ENCODE measurements around the gene MFSD12. TPM values are rescaled to one million over a fixed set of nuclear protein-coding genes. Genes with fewer than 3 reads are reported as not detected.
"Not testable (repeated sequence)": the region's sequence is repeated elsewhere in the genome, so short reads cannot be mapped to it uniquely, and the experiment has no call there.

Gene MFSD12
- total and polyA plus RNA-seq, 4 donors: 25.5 to 78.4 (median 62.2) TPM

- Histone ChIP-seq H3K36me3 (ENCODE audit: control insufficient read depth in 4 of 4, insufficient read depth in 4 of 4, low read length in 4 of 4) (peaks cover 0 to 15% (median 9%) of the 10 kb centered on the region in 4 donors), H3K4me1 (ENCODE audit: control insufficient read depth in 5 of 5, insufficient read depth in 5 of 5, low read length in 5 of 5) (peaks cover 0 to 18% (median 5%) of the 10 kb centered on the region in 5 donors), H3K4me3 (no peak overlapping the region), H3K9ac (ENCODE audit: insufficient read depth in 1 of 2, low read length in 2 of 2) (no peak overlapping the region), H3K27ac (ENCODE audit: low read depth in 1 of 2, low read length in 1 of 2) (no peak overlapping the region), H3K27me3 (ENCODE audit: control insufficient read depth in 3 of 3, insufficient read depth in 3 of 3, low read length in 2 of 3) (no peaks in the 10 kb centered on the region), H3K9me3 (ENCODE audit: control insufficient read depth in 4 of 4, insufficient read depth in 3 of 4, low read length in 3 of 4) (no peaks in the 10 kb centered on the region)
- 91 to 92% methylated on average over 15 of the region's 15 CpGs for WGBS, 2 donors
- no peak for TF ChIP-seq CTCF (IDR thresholded peaks at IDR 0.05; ENCODE audit: control extremely low read depth, extremely low read depth)
- ATAC-seq (ENCODE audit: insufficient read depth, low FRiP score): no peak
- DNase-seq: no peak
These were observed 47.8 kb downstream of the MFSD12 start for GRCh38 chr19:3509566-3509989.

- ATAC-seq (ENCODE audit: insufficient read depth, low FRiP score) (no peak), DNase-seq (no peak)
- H3K4me3 ChIP-seq: no peak overlapping the region
- no peak overlapping the region for H3K27ac ChIP-seq (ENCODE audit: low read depth in 1 of 2, low read length in 1 of 2)
- H3K9ac ChIP-seq (ENCODE audit: insufficient read depth in 1 of 2, low read length in 2 of 2): no peak overlapping the region
- no peaks in the 10 kb centered on the region for H3K27me3 ChIP-seq (ENCODE audit: control insufficient read depth in 3 of 3, insufficient read depth in 3 of 3, low read length in 2 of 3)
- peaks cover 0 to 15% (median 9%) of the 10 kb centered on the region in 4 donors for H3K36me3 ChIP-seq (ENCODE audit: control insufficient read depth in 4 of 4, insufficient read depth in 4 of 4, low read length in 4 of 4)
- H3K9me3 ChIP-seq (ENCODE audit: control insufficient read depth in 4 of 4, insufficient read depth in 3 of 4, low read length in 3 of 4): no peaks in the 10 kb centered on the region
- WGBS, 2 donors: 86 to 88% methylated on average over 23 of the region's 23 CpGs
- no peak for TF ChIP-seq CTCF (IDR thresholded peaks at IDR 0.05; ENCODE audit: control extremely low read depth, extremely low read depth)
- H3K4me1 ChIP-seq (ENCODE audit: control insufficient read depth in 5 of 5, insufficient read depth in 5 of 5, low read length in 5 of 5): peaks cover 0 to 18% (median 5%) of the 10 kb centered on the region in 5 donors
These were observed 48.4 kb downstream of the MFSD12 start for GRCh38 chr19:3508771-3509535.

GRCh38 chr19:3508121-3508661 is 49.2 kb downstream of the MFSD12 start:
- DNase-seq; H3K27me3 ChIP-seq (ENCODE audit: control insufficient read depth in 3 of 3, insufficient read depth in 3 of 3, low read length in 2 of 3); H3K4me3 ChIP-seq; ATAC-seq (ENCODE audit: insufficient read depth, low FRiP score); H3K9ac ChIP-seq (ENCODE audit: insufficient read depth in 1 of 2, low read length in 2 of 2); H3K27ac ChIP-seq (ENCODE audit: low read depth in 1 of 2, low read length in 1 of 2); H3K9me3 ChIP-seq (ENCODE audit: control insufficient read depth in 4 of 4, insufficient read depth in 3 of 4, low read length in 3 of 4): not testable (repeated sequence)
- Histone ChIP-seq H3K4me1 (ENCODE audit: control insufficient read depth in 5 of 5, insufficient read depth in 5 of 5, low read length in 5 of 5) (peaks cover 0 to 18% (median 5%) of the 10 kb centered on the region in 5 donors), H3K36me3 (ENCODE audit: control insufficient read depth in 4 of 4, insufficient read depth in 4 of 4, low read length in 4 of 4) (peaks cover 0 to 15% (median 9%) of the 10 kb centered on the region in 4 donors)
- WGBS, 2 donors: 90 to 94% methylated on average over 17 to 18 of the region's 18 CpGs

GRCh38 chr19:3507371-3508120 is 49.8 kb downstream of the MFSD12 start:
- Histone ChIP-seq H3K9ac (ENCODE audit: insufficient read depth in 1 of 2, low read length in 2 of 2) (peak overlapping the region; percentile 17 to 63), H3K9me3 (ENCODE audit: control insufficient read depth in 4 of 4, insufficient read depth in 3 of 4, low read length in 3 of 4) (no peaks in the 10 kb centered on the region), H3K4me3 (peak overlapping the region; percentile 83), H3K27me3 (ENCODE audit: control insufficient read depth in 3 of 3, insufficient read depth in 3 of 3, low read length in 2 of 3) (no peaks in the 10 kb centered on the region), H3K27ac (ENCODE audit: low read depth in 1 of 2, low read length in 1 of 2) (peak overlapping the region in 1 of 2 donors; percentile 15), H3K4me1 (ENCODE audit: control insufficient read depth in 5 of 5, insufficient read depth in 5 of 5, low read length in 5 of 5) (peaks cover 0 to 18% (median 5%) of the 10 kb centered on the region in 5 donors), H3K36me3 (ENCODE audit: control insufficient read depth in 4 of 4, insufficient read depth in 4 of 4, low read length in 4 of 4) (peaks cover 0 to 15% (median 9%) of the 10 kb centered on the region in 4 donors)
- ATAC-seq (ENCODE audit: insufficient read depth, low FRiP score) (no peak), DNase-seq (peak; percentile 21 to 22 (median 22))
- 38 to 55% methylated on average over 31 of the region's 31 CpGs for WGBS, 2 donors
- TF ChIP-seq CTCF (IDR thresholded peaks at IDR 0.05; ENCODE audit: control extremely low read depth, extremely low read depth): no peak

Data from lung (tissue), 12 donors.